Kidney epithelial cell (primary cell): ENCODE data around the gene RC3H1. TPM values are rescaled to one million over a fixed set of nuclear protein-coding genes. Genes with fewer than 3 reads are reported as not detected.

Experiments
- DNase-seq: peaks from one replicate; pipeline ENCODE4 v3.0.0-alpha.2; 2010; ENCODE audit warnings: low read depth
- H3K27me3 ChIP-seq: 2 replicates; pipeline ENCODE4 v1.6.0; 2011; ENCODE audit warnings: low read length; ENCODE audit not compliant: control insufficient read depth, insufficient read depth
- H3K36me3 ChIP-seq: 2 replicates; pipeline ENCODE4 v1.5.1; 2011; ENCODE audit warnings: low read length; ENCODE audit not compliant: control insufficient read depth, insufficient read depth
- H3K4me3 ChIP-seq: 2 replicates; pipeline ENCODE4 v1.5.1; 2011; ENCODE audit warnings: low read depth, mild to moderate bottlenecking, control low read depth, low read length
- total RNA-seq: library from RNA; depleted of rRNA; stranded (reverse); fragments of >200 nt; gene quantifications from 2 replicates; pipeline ENCODE4 v1.2.3, GENCODE V29; 2015
- TF ChIP-seq, protein P1 (sequence below): IDR thresholded peaks from 2 replicates; pipeline ENCODE4 v1.5.1; 2011; ENCODE audit warnings: mild to moderate bottlenecking, moderate library complexity, low read length, control low read depth, inconsistent platforms; ENCODE audit not compliant: insufficient read depth, poor library complexity, severe bottlenecking

Gene RC3H1
- total RNA-seq, 1 donor from 2014 or later = 31.8 TPM

- Histone ChIP-seq H3K36me3 (peaks cover 1% of the 10 kb centered on the region), H3K27me3 (no peaks in the 10 kb centered on the region), H3K4me3 (no peak overlapping the region)
- TF ChIP-seq, protein P1, sequence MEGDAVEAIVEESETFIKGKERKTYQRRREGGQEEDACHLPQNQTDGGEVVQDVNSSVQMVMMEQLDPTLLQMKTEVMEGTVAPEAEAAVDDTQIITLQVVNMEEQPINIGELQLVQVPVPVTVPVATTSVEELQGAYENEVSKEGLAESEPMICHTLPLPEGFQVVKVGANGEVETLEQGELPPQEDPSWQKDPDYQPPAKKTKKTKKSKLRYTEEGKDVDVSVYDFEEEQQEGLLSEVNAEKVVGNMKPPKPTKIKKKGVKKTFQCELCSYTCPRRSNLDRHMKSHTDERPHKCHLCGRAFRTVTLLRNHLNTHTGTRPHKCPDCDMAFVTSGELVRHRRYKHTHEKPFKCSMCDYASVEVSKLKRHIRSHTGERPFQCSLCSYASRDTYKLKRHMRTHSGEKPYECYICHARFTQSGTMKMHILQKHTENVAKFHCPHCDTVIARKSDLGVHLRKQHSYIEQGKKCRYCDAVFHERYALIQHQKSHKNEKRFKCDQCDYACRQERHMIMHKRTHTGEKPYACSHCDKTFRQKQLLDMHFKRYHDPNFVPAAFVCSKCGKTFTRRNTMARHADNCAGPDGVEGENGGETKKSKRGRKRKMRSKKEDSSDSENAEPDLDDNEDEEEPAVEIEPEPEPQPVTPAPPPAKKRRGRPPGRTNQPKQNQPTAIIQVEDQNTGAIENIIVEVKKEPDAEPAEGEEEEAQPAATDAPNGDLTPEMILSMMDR = no peak
- DNase-seq = no peak
Measured at GRCh38 chr1:173884701-173885100, 137.5 kb downstream of the RC3H1 start.

Other genes starting within 250 kb of the RC3H1 start
- gene DARS2, start 197.7 kb downstream of the RC3H1 start, total RNA-seq = 20.8 and 25.4 TPM in 2 replicates
- 4.4 and 6.6 TPM in 2 replicates for gene CENPL, start 197.5 kb downstream of the RC3H1 start, total RNA-seq
- gene GAS5, start 154.4 kb downstream of the RC3H1 start, total RNA-seq = 2,249 and 2,308 TPM in 2 replicates
- gene ZBTB37, start 154.0 kb downstream of the RC3H1 start, total RNA-seq = 7.5 and 7.9 TPM in 2 replicates
- gene SERPINC1, start 105.0 kb downstream of the RC3H1 start, total RNA-seq = 0.25 TPM in 1 of 2 replicates, not detected in the other
- gene RABGAP1L, start 137.2 kb upstream of the RC3H1 start, total RNA-seq = 22.1 and 26.3 TPM in 2 replicates